ENCODE measurements around the gene HGS.

Gene HGS

GRCh38 chr17:81681672-81682071 is 2.1 kb upstream of the HGS start:
- peak overlapping the region; percentile 12 for H3K4me3 ChIP-seq (ENCODE audit: low read depth, low read length)
- no peak for DNase-seq (ENCODE audit: low read depth, low spot score)
- ChIA-PET CTCF (interaction anchor here (2.6 kb wide), 1 partner anchor 9 kb away, joined by 7 read pairs; no protein-coding TSS in a partner anchor), POLR2A (no interaction called here)
- TF ChIP-seq CTCF (IDR thresholded peaks at IDR 0.05; ENCODE audit: insufficient read depth, low read length, missing control alignments): no peak

- H3K4me3 ChIP-seq (ENCODE audit: low read depth, low read length): peak overlapping the region; percentile 89
- CTCF ChIA-PET: interaction anchor here (1.3 to 2.6 kb wide), 4 partner anchors 8 to 81 kb away, joined by 3 to 7 read pairs (median 4); no protein-coding TSS in a partner anchor
- TF ChIP-seq CTCF (IDR thresholded peaks at IDR 0.05; ENCODE audit: insufficient read depth, low read length, missing control alignments): no peak
- DNase-seq (ENCODE audit: low read depth, low spot score): no peak
- POLR2A ChIA-PET: interaction anchor here (1.2 to 3.6 kb wide), 3 partner anchors 20 to 170 kb away, joined by 3 to 26 read pairs (median 3); partner anchors contain the start of genes ACTG1 and MRPL12
Observed at GRCh38 chr17:81682565-81683207, 1.1 kb upstream of the HGS start.

GRCh38 chr17:81683208-81683583 is 615 bp upstream of the HGS start:
- POLR2A ChIA-PET: interaction anchor here (0.7 to 3.6 kb wide), 11 partner anchors 9 to 182 kb away, joined by 3 to 26 read pairs (median 3); partner anchors contain the start of genes ACTG1, CCDC137, MRPL12 and OXLD1
- CTCF ChIA-PET: interaction anchor here (1.2 to 2.6 kb wide), 5 partner anchors 9 to 82 kb away, joined by 3 to 7 read pairs (median 4); no protein-coding TSS in a partner anchor
- no peak for DNase-seq (ENCODE audit: low read depth, low spot score)
- TF ChIP-seq CTCF (IDR thresholded peaks at IDR 0.05; ENCODE audit: insufficient read depth, low read length, missing control alignments): no peak
- H3K4me3 ChIP-seq (ENCODE audit: low read depth, low read length): peak overlapping the region; percentile 89

DNA sequence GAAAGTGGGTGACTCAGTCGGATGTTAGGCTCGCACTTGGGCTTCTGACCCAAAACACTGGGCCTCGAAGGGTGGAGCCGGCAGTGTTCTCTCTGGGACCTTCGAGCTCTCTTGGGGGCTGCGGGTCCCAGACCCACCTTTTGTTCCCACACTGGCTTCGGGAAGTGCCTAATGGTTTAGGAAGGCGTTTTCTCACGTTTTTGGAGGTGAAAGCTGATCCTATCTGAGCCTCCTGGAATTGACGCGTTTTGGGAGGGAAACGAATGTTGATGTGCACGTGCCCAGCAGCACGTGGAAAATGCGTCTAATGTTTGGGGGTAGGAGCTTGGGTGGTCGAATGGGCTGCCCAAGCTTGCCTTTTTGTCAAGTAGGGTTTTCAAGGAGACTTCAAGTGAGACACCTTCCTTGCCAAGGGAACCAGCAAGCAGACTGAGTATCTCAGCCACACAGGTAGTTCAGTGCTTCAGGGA is 666 bp downstream of the HGS start:
- ChIA-PET POLR2A (interaction anchor here (1.1 to 3.6 kb wide), 9 partner anchors 9 to 181 kb away, joined by 3 to 26 read pairs (median 5); partner anchors contain the start of genes CCDC137, FAAP100, MRPL12 and NPLOC4), CTCF (interaction anchor here (1.2 to 2.6 kb wide), 5 partner anchors 8 to 25 kb away, joined by 3 to 9 read pairs (median 3); no protein-coding TSS in a partner anchor)
- no peak for TF ChIP-seq CTCF (IDR thresholded peaks at IDR 0.05; ENCODE audit: insufficient read depth, low read length, missing control alignments)
- H3K4me3 ChIP-seq (ENCODE audit: low read depth, low read length): peak overlapping the region; percentile 73
- peak; percentile 24 for DNase-seq (ENCODE audit: low read depth, low spot score)

GRCh38 chr17:81685108-81685507 is 1.3 kb downstream of the HGS start:
- TF ChIP-seq CTCF (IDR thresholded peaks at IDR 0.05; ENCODE audit: insufficient read depth, low read length, missing control alignments): no peak
- ChIA-PET CTCF (interaction anchor here (1.4 to 2.0 kb wide), 3 partner anchors 9 to 17 kb away, joined by 3 to 9 read pairs (median 3); no protein-coding TSS in a partner anchor), POLR2A (interaction anchor here (0.7 to 3.6 kb wide), 7 partner anchors 8 to 571 kb away, joined by 3 to 26 read pairs (median 5); partner anchors contain the start of genes FAAP100 and MRPL12)
- DNase-seq (ENCODE audit: low read depth, low spot score): peak; percentile 21
- H3K4me3 ChIP-seq (ENCODE audit: low read depth, low read length): peak overlapping the region; percentile 73

- no peak for DNase-seq (ENCODE audit: low read depth, low spot score)
- ChIA-PET CTCF (no interaction called here), POLR2A (interaction anchor here (1.6 kb wide), 1 partner anchor 15 kb away, joined by 4 read pairs; no protein-coding TSS in a partner anchor)
- no peak overlapping the region; the same call in 1 of the 2 replicates for H3K4me3 ChIP-seq (ENCODE audit: low read depth, low read length)
- TF ChIP-seq CTCF (IDR thresholded peaks at IDR 0.05; ENCODE audit: insufficient read depth, low read length, missing control alignments): no peak
Observed at GRCh38 chr17:81686614-81687013, 2.8 kb downstream of the HGS start.

All from AG04449 (cell line).